Measurements from ENCODE around the gene SYCE3.
"Not testable (repeated sequence)": the region's sequence is repeated elsewhere in the genome, so short reads cannot be mapped to it uniquely, and the experiment has no call there.

The SYCE3 gene

DNA sequence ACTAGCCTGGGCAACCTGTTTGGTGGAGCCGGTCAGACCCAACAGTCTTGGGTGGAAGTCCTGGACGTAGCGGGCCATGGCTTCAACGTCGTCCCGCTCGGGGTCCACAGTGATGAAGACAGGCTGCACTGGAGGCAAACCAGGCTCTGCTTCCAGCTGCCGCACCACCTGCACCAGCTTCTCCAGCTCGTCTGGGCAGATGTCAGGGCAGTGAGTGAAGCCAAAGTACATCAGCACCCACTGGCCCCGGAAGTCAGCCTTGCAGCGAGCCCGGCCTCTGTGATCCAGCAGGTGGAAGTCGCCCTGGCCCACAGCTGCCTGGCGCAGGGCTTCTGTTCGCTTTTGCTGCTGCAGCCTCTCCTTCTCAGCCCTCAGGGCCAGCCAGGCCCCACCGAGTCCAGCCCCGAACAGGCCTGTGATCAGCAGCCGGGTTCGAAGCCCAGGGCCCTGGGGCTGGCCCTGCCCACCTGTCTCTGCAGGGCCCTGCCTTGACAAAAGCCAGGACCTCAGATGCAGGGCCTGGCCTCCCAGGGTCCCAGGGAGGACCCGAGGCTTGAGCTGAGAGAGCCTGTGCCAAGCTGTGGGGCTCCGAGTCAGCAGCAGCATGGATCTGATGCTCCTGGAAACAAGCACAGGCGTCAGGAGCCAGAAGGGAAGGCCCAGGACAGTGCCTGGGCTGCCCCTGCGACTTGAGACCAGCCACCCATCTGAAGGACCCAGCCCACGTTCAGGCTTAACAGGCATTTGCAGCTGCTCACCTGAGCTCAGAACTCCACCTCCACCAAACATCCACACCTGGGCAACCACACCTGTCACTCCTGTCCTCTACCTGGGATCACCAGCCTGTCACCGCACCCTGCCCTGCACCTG lies 38.7 kb downstream of the SYCE3 start:
- no peak for DNase-seq (ENCODE audit: low read depth, low spot score)
- Histone ChIP-seq H3K9me3 (ENCODE audit: insufficient read depth, low read length) (no peaks in the 10 kb centered on the region), H3K4me3 (ENCODE audit: insufficient read length, low read depth) (peak overlapping the region; percentile 82), H3K4me1 (ENCODE audit: insufficient read depth, insufficient read length) (peaks cover 11% of the 10 kb centered on the region), H3K9ac (ENCODE audit: insufficient read length, low read depth) (peak overlapping the region; percentile 91), H3K36me3 (ENCODE audit: insufficient read depth, insufficient read length, low read length) (peaks cover 47% of the 10 kb centered on the region), H3K27me3 (ENCODE audit: insufficient read depth, insufficient read length) (no peaks in the 10 kb centered on the region)
- no peak for TF ChIP-seq SUZ12 (IDR thresholded peaks at IDR 0.05; ENCODE audit: extremely low read depth, insufficient read depth, insufficient read length)
- no peak for TF ChIP-seq YY1 (IDR thresholded peaks at IDR 0.05; ENCODE audit: insufficient read depth, insufficient read length)
- no peak for TF ChIP-seq ZNF274 (IDR thresholded peaks at IDR 0.05; ENCODE audit: low read depth, low read length)

DNA sequence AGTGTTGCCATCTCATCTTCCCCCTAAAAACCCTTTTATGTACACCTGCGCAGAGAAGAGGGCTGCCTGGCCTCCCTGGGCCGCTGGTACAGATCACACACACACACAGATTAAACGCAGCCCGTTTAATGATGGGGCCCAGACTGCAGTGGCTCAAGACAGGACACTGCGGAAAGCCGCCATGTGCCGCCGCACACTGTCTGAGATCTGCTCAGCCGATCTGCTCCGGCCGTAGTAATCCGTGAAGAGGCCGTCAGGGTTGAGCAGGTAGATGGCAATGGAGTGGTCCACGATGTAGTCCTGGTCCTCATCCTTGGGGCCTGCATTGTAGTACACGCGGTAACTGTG lies 39.3 kb downstream of the SYCE3 start:
- Histone ChIP-seq H3K9me3 (ENCODE audit: insufficient read depth, low read length) (no peaks in the 10 kb centered on the region), H3K9ac (ENCODE audit: insufficient read length, low read depth) (no peak overlapping the region), H3K4me3 (ENCODE audit: insufficient read length, low read depth) (no peak overlapping the region), H3K36me3 (ENCODE audit: insufficient read depth, insufficient read length, low read length) (peaks cover 53% of the 10 kb centered on the region), H3K27me3 (ENCODE audit: insufficient read depth, insufficient read length) (no peaks in the 10 kb centered on the region), H3K4me1 (ENCODE audit: insufficient read depth, insufficient read length) (peaks cover 11% of the 10 kb centered on the region)
- no peak for DNase-seq (ENCODE audit: low read depth, low spot score)
- TF ChIP-seq YY1 (IDR thresholded peaks at IDR 0.05; ENCODE audit: insufficient read depth, insufficient read length) (no peak), SUZ12 (IDR thresholded peaks at IDR 0.05; ENCODE audit: extremely low read depth, insufficient read depth, insufficient read length) (no peak), ZNF274 (IDR thresholded peaks at IDR 0.05; ENCODE audit: low read depth, low read length) (no peak)

DNA sequence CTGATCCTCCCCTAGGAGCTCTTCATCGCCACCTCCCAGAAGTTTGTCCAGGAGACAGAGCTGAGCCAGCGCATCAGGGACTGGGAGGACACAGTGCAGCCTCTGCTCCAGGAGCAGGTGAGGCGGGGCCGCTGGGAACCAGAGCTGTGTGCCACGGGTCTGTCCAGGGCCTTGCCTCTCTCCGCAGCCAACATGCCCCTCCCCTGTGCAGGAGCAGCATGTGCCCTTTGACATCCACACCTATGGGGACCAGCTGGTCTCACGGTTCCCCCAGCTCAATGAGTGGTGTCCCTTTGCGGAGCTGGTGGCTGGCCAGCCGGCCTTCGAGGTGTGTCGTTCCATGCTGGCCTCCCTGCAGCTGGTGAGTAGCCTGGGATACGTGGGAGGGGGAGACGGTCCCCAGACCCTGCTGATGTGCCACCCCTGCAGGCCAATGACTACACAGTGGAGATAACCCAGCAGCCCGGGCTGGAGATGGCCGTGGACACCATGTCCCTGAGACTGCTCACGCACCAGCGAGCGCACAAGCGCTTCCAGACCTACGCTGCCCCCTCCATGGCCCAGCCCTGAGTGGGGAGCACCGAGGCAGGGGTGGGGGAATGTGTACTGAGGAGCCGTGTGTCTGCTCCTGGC lies 39.8 kb downstream of the SYCE3 start:
- Histone ChIP-seq H3K27me3 (ENCODE audit: insufficient read depth, insufficient read length) (no peaks in the 10 kb centered on the region), H3K4me3 (ENCODE audit: insufficient read length, low read depth) (no peak overlapping the region), H3K4me1 (ENCODE audit: insufficient read depth, insufficient read length) (peaks cover 11% of the 10 kb centered on the region), H3K9me3 (ENCODE audit: insufficient read depth, low read length) (no peaks in the 10 kb centered on the region), H3K36me3 (ENCODE audit: insufficient read depth, insufficient read length, low read length) (peaks cover 58% of the 10 kb centered on the region), H3K9ac (ENCODE audit: insufficient read length, low read depth) (no peak overlapping the region)
- no peak for DNase-seq (ENCODE audit: low read depth, low spot score)
- TF ChIP-seq SUZ12 (IDR thresholded peaks at IDR 0.05; ENCODE audit: extremely low read depth, insufficient read depth, insufficient read length) (no peak), ZNF274 (IDR thresholded peaks at IDR 0.05; ENCODE audit: low read depth, low read length) (no peak), YY1 (IDR thresholded peaks at IDR 0.05; ENCODE audit: insufficient read depth, insufficient read length) (no peak)

DNA sequence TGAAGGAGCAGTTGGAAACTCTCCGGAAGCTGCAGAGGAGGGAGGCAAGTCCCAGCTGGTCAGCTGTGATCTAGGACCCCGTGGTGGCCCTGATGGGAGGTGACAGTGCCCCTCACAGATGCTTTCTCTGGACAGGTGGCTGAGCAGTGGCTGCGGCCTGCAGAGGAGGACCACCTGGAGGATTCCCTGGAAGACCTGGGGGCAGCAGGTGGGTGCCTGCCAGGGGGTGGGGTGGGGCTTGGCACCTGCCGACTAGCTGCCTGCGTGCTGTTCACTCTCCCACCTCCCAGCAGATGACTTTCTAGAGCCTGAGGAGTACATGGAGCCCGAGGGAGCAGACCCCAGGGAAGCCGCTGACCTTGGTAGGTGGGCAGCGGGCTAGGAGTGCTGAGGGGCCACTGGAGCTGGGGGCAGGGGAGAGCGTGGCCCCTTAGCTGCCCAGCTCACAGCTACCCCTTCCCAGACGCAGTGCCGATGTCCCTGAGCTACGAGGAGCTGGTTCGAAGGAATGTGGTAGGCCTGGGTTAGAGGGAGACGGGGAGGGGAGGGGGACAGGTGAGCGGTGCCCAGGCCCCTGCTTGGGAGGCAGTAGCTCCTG lies 40.4 kb downstream of the SYCE3 start:
- no peak for TF ChIP-seq SUZ12 (IDR thresholded peaks at IDR 0.05; ENCODE audit: extremely low read depth, insufficient read depth, insufficient read length)
- no peak for TF ChIP-seq ZNF274 (IDR thresholded peaks at IDR 0.05; ENCODE audit: low read depth, low read length)
- no peak for TF ChIP-seq YY1 (IDR thresholded peaks at IDR 0.05; ENCODE audit: insufficient read depth, insufficient read length)
- H3K9ac ChIP-seq (ENCODE audit: insufficient read length, low read depth): no peak overlapping the region
- no peak for DNase-seq (ENCODE audit: low read depth, low spot score)
- no peaks in the 10 kb centered on the region for H3K9me3 ChIP-seq (ENCODE audit: insufficient read depth, low read length)
- H3K36me3 ChIP-seq (ENCODE audit: insufficient read depth, insufficient read length, low read length): peaks cover 64% of the 10 kb centered on the region
- no peak overlapping the region for H3K4me3 ChIP-seq (ENCODE audit: insufficient read length, low read depth)
- H3K27me3 ChIP-seq (ENCODE audit: insufficient read depth, insufficient read length): no peaks in the 10 kb centered on the region
- peaks cover 9% of the 10 kb centered on the region for H3K4me1 ChIP-seq (ENCODE audit: insufficient read depth, insufficient read length)

DNA sequence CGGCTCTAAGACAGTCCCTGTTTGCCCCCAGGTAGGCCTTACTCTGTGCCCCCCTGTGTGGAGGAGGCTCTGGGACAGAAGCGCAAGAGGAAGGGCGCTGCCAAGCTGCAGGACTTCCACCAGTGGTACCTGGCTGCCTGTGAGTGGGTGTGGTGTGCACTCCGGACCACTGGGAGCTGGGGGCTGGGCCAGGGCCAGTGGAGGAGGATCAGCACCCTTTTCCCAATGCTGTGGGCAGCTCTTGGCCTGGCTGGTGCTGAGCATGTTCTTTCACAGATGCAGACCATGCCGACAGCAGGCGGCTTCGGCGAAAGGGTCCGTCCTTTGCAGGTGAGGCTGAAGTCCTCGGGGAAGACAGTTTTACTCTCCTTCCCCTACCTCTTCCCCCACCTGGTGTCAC lies 41.0 kb downstream of the SYCE3 start:
- Histone ChIP-seq H3K27me3 (ENCODE audit: insufficient read depth, insufficient read length) (no peaks in the 10 kb centered on the region), H3K36me3 (ENCODE audit: insufficient read depth, insufficient read length, low read length) (peaks cover 70% of the 10 kb centered on the region), H3K9me3 (ENCODE audit: insufficient read depth, low read length) (no peaks in the 10 kb centered on the region), H3K4me1 (ENCODE audit: insufficient read depth, insufficient read length) (peaks cover 7% of the 10 kb centered on the region), H3K4me3 (ENCODE audit: insufficient read length, low read depth) (no peak overlapping the region), H3K9ac (ENCODE audit: insufficient read length, low read depth) (no peak overlapping the region)
- no peak for DNase-seq (ENCODE audit: low read depth, low spot score)
- TF ChIP-seq ZNF274 (IDR thresholded peaks at IDR 0.05; ENCODE audit: low read depth, low read length) (no peak), SUZ12 (IDR thresholded peaks at IDR 0.05; ENCODE audit: extremely low read depth, insufficient read depth, insufficient read length) (no peak), YY1 (IDR thresholded peaks at IDR 0.05; ENCODE audit: insufficient read depth, insufficient read length) (no peak)

DNA sequence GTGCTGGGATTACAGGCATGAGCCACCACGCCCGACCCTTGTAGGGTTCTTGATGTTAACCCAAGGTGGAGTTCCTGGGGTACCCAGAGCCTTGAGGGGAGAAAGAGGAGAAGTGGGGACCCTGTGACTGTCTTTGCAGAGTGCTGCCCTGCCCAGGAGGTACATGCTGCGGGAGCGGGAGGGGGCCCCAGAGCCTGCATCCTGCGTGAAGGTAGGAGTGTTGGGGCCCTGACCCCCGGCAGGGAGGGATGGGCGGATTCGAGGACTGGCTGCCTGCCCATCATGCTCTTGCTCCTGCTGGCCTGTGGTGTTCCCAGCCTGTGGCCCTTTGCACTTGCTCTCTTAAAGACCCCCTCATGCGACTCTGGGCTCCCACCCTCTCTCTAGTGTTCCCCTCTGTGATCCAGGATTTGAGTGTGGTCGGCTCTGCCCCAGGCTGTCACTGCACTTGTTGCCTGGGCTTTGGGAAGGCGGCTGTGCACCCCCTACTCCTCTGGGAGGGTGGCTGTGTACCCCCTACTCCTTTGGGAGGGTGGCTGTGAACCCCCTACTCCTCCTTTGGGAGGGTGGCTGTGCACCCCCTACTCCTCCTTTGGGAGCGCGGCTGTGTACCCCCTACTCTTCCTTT lies 41.8 kb downstream of the SYCE3 start:
- Histone ChIP-seq H3K4me3 (ENCODE audit: insufficient read length, low read depth) (no peak overlapping the region), H3K36me3 (ENCODE audit: insufficient read depth, insufficient read length, low read length) (peaks cover 77% of the 10 kb centered on the region), H3K4me1 (ENCODE audit: insufficient read depth, insufficient read length) (peaks cover 7% of the 10 kb centered on the region), H3K27me3 (ENCODE audit: insufficient read depth, insufficient read length) (no peaks in the 10 kb centered on the region), H3K9me3 (ENCODE audit: insufficient read depth, low read length) (no peaks in the 10 kb centered on the region), H3K9ac (ENCODE audit: insufficient read length, low read depth) (no peak overlapping the region)
- TF ChIP-seq SUZ12 (IDR thresholded peaks at IDR 0.05; ENCODE audit: extremely low read depth, insufficient read depth, insufficient read length): no peak
- no peak for DNase-seq (ENCODE audit: low read depth, low spot score)

DNA sequence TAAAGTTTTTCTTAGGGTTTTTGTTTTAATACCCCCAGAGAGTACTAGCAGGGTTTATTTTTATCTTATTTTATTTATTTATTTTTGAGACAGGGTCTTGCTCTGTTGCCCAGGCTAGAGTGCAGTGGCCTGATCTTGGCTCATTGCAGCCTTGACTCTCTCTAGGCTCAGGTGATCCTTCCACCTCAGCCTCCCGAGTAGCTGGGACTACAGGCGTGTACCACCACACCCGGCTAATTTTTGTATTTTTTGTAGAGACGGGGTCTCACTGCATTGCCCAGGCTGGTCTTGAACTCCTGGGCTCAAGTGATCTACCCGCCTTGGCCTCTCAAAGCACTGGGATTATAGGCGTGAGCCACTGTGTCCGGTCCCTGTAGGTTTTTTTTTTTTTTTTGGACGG lies 42.5 kb downstream of the SYCE3 start:
- not testable (repeated sequence) for H3K4me1 ChIP-seq (ENCODE audit: insufficient read depth, insufficient read length); H3K9me3 ChIP-seq (ENCODE audit: insufficient read depth, low read length); H3K4me3 ChIP-seq (ENCODE audit: insufficient read length, low read depth); H3K27me3 ChIP-seq (ENCODE audit: insufficient read depth, insufficient read length); H3K9ac ChIP-seq (ENCODE audit: insufficient read length, low read depth); DNase-seq (ENCODE audit: low read depth, low spot score)
- H3K36me3 ChIP-seq (ENCODE audit: insufficient read depth, insufficient read length, low read length): peaks cover 81% of the 10 kb centered on the region

Data from NT2/D1 (cell line).